K562 (cell line): ENCODE measurements around the gene AUNIP. TPM values are rescaled to one million over a fixed set of nuclear protein-coding genes. Genes with fewer than 3 reads are reported as not detected.

Experiments used
- ATAC-seq: fragments of 200-7000 bp; cut with Tn5 transposase; 3 replicates; pipeline ENCODE4 v1.9.1; 2020; ENCODE audit warnings: moderate library complexity
- BruUV-seq: library from RNA; stranded (reverse); fragments of 400-500 nt; replicated peaks from 2 replicates; lab custom pipeline; 2021; lab: Mats Ljungman, UMichigan
- CTCF ChIA-PET: fragments of 300-600 bp; formaldehyde crosslinking; extraction: SDS; loops from one replicate; lab custom pipeline; 2021; ENCODE audit warnings: low intra/inter-chr PET ratio; lab: Yijun Ruan, JAX
- POLR2A ChIA-PET: fragments of 300-600, 350-650 bp; sonication (Branson Sonifier 250); formaldehyde crosslinking; extraction: SDS; loops from one replicate; lab custom pipeline; 2021; ENCODE audit warnings: antibody characterized with exemption, inconsistent platforms; lab: Yijun Ruan, JAX
- DNase-seq, 4 experiments: peaks; one replicate each; pipeline versions ENCODE4 v3.0.0 to v3.0.0-alpha.2; 2011 to 2018; ENCODE audit warnings: low spot score in 3 of 4, mixed read lengths in 3 of 4; ENCODE audit errors: extremely low read depth in 1 of 4
- FAIRE-seq: peaks from 2 replicates; lab custom pipeline; 2011; peaks lifted over from hg19 to GRCh38; lab: Jason Lieb, UNC
- H2AFZ ChIP-seq: 2 replicates; pipeline ENCODE4 v1.6.0; 2011; ENCODE audit warnings: low read depth, low read length, control low read depth, inconsistent platforms
- H3K27ac ChIP-seq: fragments of 200-600 bp; 3 replicates; pipeline ENCODE4 v1.8.0; 2011; ENCODE audit warnings: low read depth, mild to moderate bottlenecking, control low read depth, inconsistent platforms, low read length, moderate library complexity, mixed read lengths; ENCODE audit errors: extremely low read depth
- H3K27me3 ChIP-seq, 2 experiments: fragments of 300-600 bp in 1 of 2; 2 replicates in 1 of 2; 3 replicates in 1 of 2; pipeline versions ENCODE4 v1.6.0 to v1.8.0; 2011; ENCODE audit warnings: inconsistent platforms in 2 of 2, low read length in 2 of 2, mild to moderate bottlenecking in 1 of 2, mixed read lengths in 1 of 2, moderate library complexity in 1 of 2; ENCODE audit not compliant: control insufficient read depth in 2 of 2, insufficient read depth in 2 of 2
- H3K36me3 ChIP-seq: fragments of 300-600 bp; 3 replicates; pipeline ENCODE4 v1.8.0; 2011; ENCODE audit warnings: mild to moderate bottlenecking, low read length, inconsistent platforms; ENCODE audit not compliant: control insufficient read depth, insufficient read depth
- H3K4me1 ChIP-seq, 2 experiments: fragments of 200-600 bp in 1 of 2; replicated peaks in 1 of 2; 2 replicates in 1 of 2; 3 replicates in 1 of 2; pipeline versions ENCODE4 v1.5.1 to v1.8.0; 2011; ENCODE audit warnings: inconsistent platforms in 2 of 2, low read length in 2 of 2, mild to moderate bottlenecking in 1 of 2, mixed read lengths in 1 of 2, moderate library complexity in 1 of 2; ENCODE audit not compliant: control insufficient read depth in 2 of 2, insufficient read depth in 2 of 2
- H3K4me2 ChIP-seq: 2 replicates; pipeline ENCODE4 v1.6.1; 2011; ENCODE audit warnings: low read length, control low read depth, inconsistent platforms, mixed read lengths; ENCODE audit not compliant: insufficient read depth
- H3K4me3 ChIP-seq: fragments of 200-600 bp; sonication (generic), shearing (Covaris generic); 2 replicates; pipeline ENCODE4 v1.5.1; 2016; ENCODE audit warnings: control low read depth, inconsistent platforms
- H3K79me2 ChIP-seq: fragments of 200-600 bp; 3 replicates; pipeline ENCODE4 v1.8.0; 2011; ENCODE audit warnings: low read length, inconsistent platforms; ENCODE audit not compliant: control insufficient read depth, insufficient read depth
- H3K9ac ChIP-seq, 2 experiments: 2 replicates each; pipeline versions ENCODE4 v1.6.0 to v1.6.1; 2011; ENCODE audit warnings: low read depth in 2 of 2, low read length in 2 of 2, control low read depth in 1 of 2, inconsistent platforms in 1 of 2, mild to moderate bottlenecking in 1 of 2, mixed read lengths in 1 of 2; ENCODE audit not compliant: insufficient read depth in 1 of 2
- H3K9me1 ChIP-seq: one replicate; pipeline ENCODE4 v1.6.0; 2011; ENCODE audit warnings: inconsistent platforms, mild to moderate bottlenecking, low read length, moderate library complexity; ENCODE audit not compliant: control insufficient read depth, insufficient read depth
- H3K9me3 ChIP-seq: replicated peaks from 2 replicates; pipeline ENCODE4 v1.5.1; 2011; ENCODE audit warnings: low read depth, low read length, inconsistent platforms; ENCODE audit not compliant: control insufficient read depth, insufficient read depth
- H4K20me1 ChIP-seq: replicated peaks from 2 replicates; pipeline ENCODE4 v1.6.1; 2011; ENCODE audit warnings: low read length, inconsistent platforms, mixed read lengths; ENCODE audit not compliant: control insufficient read depth, insufficient read depth
- ESRRB ChIP-seq: fragments of 250-450 bp; sonication (Bioruptor Pico); IDR thresholded peaks from 2 replicates; pipeline ENCODE4 v1.5.0; 2020; ENCODE audit warnings: mild to moderate bottlenecking, moderate library complexity, borderline replicate concordance
- FOXA3 ChIP-seq, 2 experiments: fragments of 450-650 bp in 1 of 2; sonication (generic) in 1 of 2; formaldehyde crosslinking; IDR thresholded peaks in 1 of 2; conservative IDR thresholded peaks in 1 of 2; 2 replicates each; pipeline versions ENCODE4 v1.4.0 to v1.8.0; 2020 to 2022; ENCODE audit warnings: mild to moderate bottlenecking in 2 of 2, missing genetic modification reagents in 1 of 2
- GABPB1 ChIP-seq: sonication (generic); formaldehyde crosslinking; IDR thresholded peaks from 2 replicates; pipeline ENCODE4 v1.8.0; 2022; ENCODE audit warnings: mild to moderate bottlenecking, missing genetic modification reagents
- MAFK ChIP-seq: IDR thresholded peaks from 2 replicates; pipeline ENCODE4 v1.6.1; 2011; ENCODE audit warnings: low read length, improper control_type of control experiment
- MEF2A ChIP-seq: IDR thresholded peaks from 2 replicates; pipeline ENCODE4 v1.6.1; 2011; ENCODE audit warnings: low read depth, mild to moderate bottlenecking, low read length, moderate library complexity; ENCODE audit not compliant: control insufficient read depth
- NR2C1 ChIP-seq, 2 experiments: fragments of 450-650 bp; IDR thresholded peaks; 2 replicates each; pipeline ENCODE4 v1.6.1; 2017; ENCODE audit warnings: mild to moderate bottlenecking in 2 of 2, antibody characterized with exemption in 1 of 2, inconsistent platforms in 1 of 2, missing compliant biosample characterization in 1 of 2, missing genetic modification characterization in 1 of 2
- RCOR1 ChIP-seq, 2 experiments: IDR thresholded peaks; 2 replicates each; pipeline ENCODE4 v1.6.1; 2012; ENCODE audit warnings: low read depth in 2 of 2, low read length in 2 of 2, borderline replicate concordance in 1 of 2, improper control_type of control experiment in 1 of 2
- ZNF175 ChIP-seq: fragments of 200-800 bp; sonication (Bioruptor generic); IDR thresholded peaks from 2 replicates; pipeline ENCODE4 v1.6.1; 2016; ENCODE audit warnings: low read depth, mild to moderate bottlenecking, missing genetic modification characterization, missing compliant biosample characterization
- ZNF232 ChIP-seq: sonication (generic); formaldehyde crosslinking; IDR thresholded peaks from 2 replicates; pipeline ENCODE4 v1.8.0; 2022; ENCODE audit warnings: mild to moderate bottlenecking, missing genetic modification reagents
- WGBS: fragments of 100-300 bp; shearing (Covaris generic); methylation state at CpG from one replicate; pipeline ENCODE4 v1.1.6; 2016; ENCODE audit warnings: low coverage, mixed read lengths; ENCODE audit not compliant: insufficient coverage; ENCODE audit errors: missing lambda C conversion rate; 5-methylcytosine and 5-hydroxymethylcytosine counted together
- in situ Hi-C: fragments of 300-500 bp; cut with MboI; formaldehyde crosslinking; loops from 4 replicates; pipeline ENCODE4 v1.15.0; 2018; ENCODE audit warnings: inconsistent platforms, mixed read lengths
- intact Hi-C: fragments of 100-400 bp; cut with micrococcal nuclease; formaldehyde crosslinking; loops from 2 replicates; pipeline ENCODE4 v1.14.2; 2022
- polyA plus RNA-seq, 8 experiments: library from polyadenylated mRNA; depleted of rRNA in 4 of 8; stranded (reverse) in 5 of 8; unstranded in 3 of 8; fragments of >200 nt; fragmentation: Nextera tagmentation in 2 of 8; fragmentation: Illumina TruSeq in 1 of 8; extraction: Ambion mirVana in 2 of 8; extraction: Trizol in 1 of 8; gene quantifications; 2 replicates each; pipeline versions ENCODE4 v1.2.1 to v1.2.3, GENCODE V29; 2011 to 2014; ENCODE audit warnings: inconsistent platforms in 1 of 8, missing spikeins in 1 of 8
- total RNA-seq, 7 experiments: library from RNA; depleted of rRNA in 6 of 7; stranded (reverse); fragments of >200 nt in 6 of 7; fragmentation: Illumina TruSeq in 2 of 7; extraction: Trizol in 2 of 7; gene quantifications; 2 replicates each; pipeline versions ENCODE4 v1.2.1 to v1.2.3, GENCODE V29; 2011 to 2021; ENCODE audit warnings: low replicate concordance in 1 of 7
- TF ChIP-seq, protein P1 (sequence below): fragments of 150-350 bp; IDR thresholded peaks from 2 replicates; pipeline ENCODE4 v1.6.1; 2014; ENCODE audit warnings: low read depth, mild to moderate bottlenecking, low read length, borderline replicate concordance
- TF ChIP-seq, protein P2 (sequence below): fragments of 450-650 bp; IDR thresholded peaks from 2 replicates; pipeline ENCODE4 v1.6.1; 2017; ENCODE audit warnings: antibody characterized with exemption, mild to moderate bottlenecking

Gene AUNIP
- total and polyA plus RNA-seq, 9 of the 15 experiments (the other 6 are each of a cell fraction or from before 2014, with no cell fraction given): 12.1 to 53.8 (median 47.1) TPM

- TF ChIP-seq, protein P1, sequence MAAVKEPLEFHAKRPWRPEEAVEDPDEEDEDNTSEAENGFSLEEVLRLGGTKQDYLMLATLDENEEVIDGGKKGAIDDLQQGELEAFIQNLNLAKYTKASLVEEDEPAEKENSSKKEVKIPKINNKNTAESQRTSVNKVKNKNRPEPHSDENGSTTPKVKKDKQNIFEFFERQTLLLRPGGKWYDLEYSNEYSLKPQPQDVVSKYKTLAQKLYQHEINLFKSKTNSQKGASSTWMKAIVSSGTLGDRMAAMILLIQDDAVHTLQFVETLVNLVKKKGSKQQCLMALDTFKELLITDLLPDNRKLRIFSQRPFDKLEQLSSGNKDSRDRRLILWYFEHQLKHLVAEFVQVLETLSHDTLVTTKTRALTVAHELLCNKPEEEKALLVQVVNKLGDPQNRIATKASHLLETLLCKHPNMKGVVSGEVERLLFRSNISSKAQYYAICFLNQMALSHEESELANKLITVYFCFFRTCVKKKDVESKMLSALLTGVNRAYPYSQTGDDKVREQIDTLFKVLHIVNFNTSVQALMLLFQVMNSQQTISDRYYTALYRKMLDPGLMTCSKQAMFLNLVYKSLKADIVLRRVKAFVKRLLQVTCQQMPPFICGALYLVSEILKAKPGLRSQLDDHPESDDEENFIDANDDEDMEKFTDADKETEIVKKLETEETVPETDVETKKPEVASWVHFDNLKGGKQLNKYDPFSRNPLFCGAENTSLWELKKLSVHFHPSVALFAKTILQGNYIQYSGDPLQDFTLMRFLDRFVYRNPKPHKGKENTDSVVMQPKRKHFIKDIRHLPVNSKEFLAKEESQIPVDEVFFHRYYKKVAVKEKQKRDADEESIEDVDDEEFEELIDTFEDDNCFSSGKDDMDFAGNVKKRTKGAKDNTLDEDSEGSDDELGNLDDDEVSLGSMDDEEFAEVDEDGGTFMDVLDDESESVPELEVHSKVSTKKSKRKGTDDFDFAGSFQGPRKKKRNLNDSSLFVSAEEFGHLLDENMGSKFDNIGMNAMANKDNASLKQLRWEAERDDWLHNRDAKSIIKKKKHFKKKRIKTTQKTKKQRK: no peak
- TF ChIP-seq MEF2A: no peak
Observed at GRCh38 chr1:25907601-25908000, 48.3 kb upstream of the AUNIP start (continued).

GRCh38 chr1:25906644-25907300 is 47.5 kb upstream of the AUNIP start:
- POLR2A ChIA-PET: interaction anchor here (0.6 to 4.6 kb wide), 4 partner anchors 11 to 340 kb away, joined by 3 to 19 read pairs (median 8); no protein-coding TSS in a partner anchor
- Histone ChIP-seq H3K27ac (peak overlapping the region; percentile 93), H3K4me2 (peak overlapping the region; percentile 75), H3K9me3 (no peaks in the 10 kb centered on the region), H3K27me3 (no peaks in the 10 kb centered on the region), H3K4me3 (peak overlapping the region; percentile 78), H2AFZ (peak overlapping the region; percentile 95), H3K79me2 (peaks cover 42% of the 10 kb centered on the region), H3K4me1 (peaks cover 19 to 24% of the 10 kb centered on the region in 2 experiments; a peak in 4 of 5 replicates), H3K9me1 (peaks cover 9% of the 10 kb centered on the region), H4K20me1 (peaks cover 25% of the 10 kb centered on the region), H3K36me3 (peaks cover 30% of the 10 kb centered on the region), H3K9ac (peak overlapping the region; percentile 28 to 95; a peak in 3 of 4 replicates)
- no peak for ATAC-seq
- BruUV-seq: no TSS peak
- peak in 2 of 4 experiments; percentile 70 to 73 for DNase-seq
- intact Hi-C loops: loop anchor here (2.0 kb wide), 1 partner anchor 26 kb away; no protein-coding TSS in a partner anchor
- 47% methylated on average over 33 of the region's 34 CpGs for WGBS
- CTCF ChIA-PET: interaction anchor here (0.5 to 2.7 kb wide), 2 partner anchors 32 to 91 kb away, joined by 3 to 19 read pairs; partner anchors contain the start of gene PAFAH2
- no peak for FAIRE-seq
- in situ Hi-C loops: no loop called here
- TF ChIP-seq FOXA3 (CRISPR knock-in tag; conservative IDR thresholded peaks at IDR 0.05 in 1 of 2, IDR thresholded peaks at IDR 0.05 in 1 of 2): peak in 1 of 2 experiments; percentile 58; a peak in 1 of 4 replicates
- no peak for TF ChIP-seq RCOR1 (IDR thresholded peaks at IDR 0.05; ENCODE audit: borderline replicate concordance in 1 of 2, low read depth in 2 of 2, low read length in 2 of 2)
- TF ChIP-seq ESRRB (CRISPR knock-in tag): no peak
- no peak for TF ChIP-seq ZNF232 (CRISPR knock-in tag)
- TF ChIP-seq, protein P2, sequence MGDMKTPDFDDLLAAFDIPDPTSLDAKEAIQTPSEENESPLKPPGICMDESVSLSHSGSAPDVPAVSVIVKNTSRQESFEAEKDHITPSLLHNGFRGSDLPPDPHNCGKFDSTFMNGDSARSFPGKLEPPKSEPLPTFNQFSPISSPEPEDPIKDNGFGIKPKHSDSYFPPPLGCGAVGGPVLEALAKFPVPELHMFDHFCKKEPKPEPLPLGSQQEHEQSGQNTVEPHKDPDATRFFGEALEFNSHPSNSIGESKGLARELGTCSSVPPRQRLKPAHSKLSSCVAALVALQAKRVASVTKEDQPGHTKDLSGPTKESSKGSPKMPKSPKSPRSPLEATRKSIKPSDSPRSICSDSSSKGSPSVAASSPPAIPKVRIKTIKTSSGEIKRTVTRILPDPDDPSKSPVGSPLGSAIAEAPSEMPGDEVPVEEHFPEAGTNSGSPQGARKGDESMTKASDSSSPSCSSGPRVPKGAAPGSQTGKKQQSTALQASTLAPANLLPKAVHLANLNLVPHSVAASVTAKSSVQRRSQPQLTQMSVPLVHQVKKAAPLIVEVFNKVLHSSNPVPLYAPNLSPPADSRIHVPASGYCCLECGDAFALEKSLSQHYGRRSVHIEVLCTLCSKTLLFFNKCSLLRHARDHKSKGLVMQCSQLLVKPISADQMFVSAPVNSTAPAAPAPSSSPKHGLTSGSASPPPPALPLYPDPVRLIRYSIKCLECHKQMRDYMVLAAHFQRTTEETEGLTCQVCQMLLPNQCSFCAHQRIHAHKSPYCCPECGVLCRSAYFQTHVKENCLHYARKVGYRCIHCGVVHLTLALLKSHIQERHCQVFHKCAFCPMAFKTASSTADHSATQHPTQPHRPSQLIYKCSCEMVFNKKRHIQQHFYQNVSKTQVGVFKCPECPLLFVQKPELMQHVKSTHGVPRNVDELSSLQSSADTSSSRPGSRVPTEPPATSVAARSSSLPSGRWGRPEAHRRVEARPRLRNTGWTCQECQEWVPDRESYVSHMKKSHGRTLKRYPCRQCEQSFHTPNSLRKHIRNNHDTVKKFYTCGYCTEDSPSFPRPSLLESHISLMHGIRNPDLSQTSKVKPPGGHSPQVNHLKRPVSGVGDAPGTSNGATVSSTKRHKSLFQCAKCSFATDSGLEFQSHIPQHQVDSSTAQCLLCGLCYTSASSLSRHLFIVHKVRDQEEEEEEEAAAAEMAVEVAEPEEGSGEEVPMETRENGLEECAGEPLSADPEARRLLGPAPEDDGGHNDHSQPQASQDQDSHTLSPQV: no peak
- no peak for TF ChIP-seq MAFK
- TF ChIP-seq NR2C1 (IDR thresholded peaks at IDR 0.05): no peak
- TF ChIP-seq NR2C1 (tag; IDR thresholded peaks at IDR 0.05): no peak
- peak; percentile 8; the same call in 1 of the 2 replicates for TF ChIP-seq GABPB1 (CRISPR knock-in tag)
- TF ChIP-seq ZNF175: no peak
